GM18498 (cell line): ENCODE data around the gene NEUROD2.

Source experiments
- ATAC-seq: cut with Tn5 transposase; IDR thresholded peaks from one replicate; pipeline ENCODE4 v1.9.1; 2021; ENCODE audit warnings: mild to moderate bottlenecking, moderate library complexity; ENCODE audit not compliant: unreplicated experiment

NEUROD2 gene

GRCh38 chr17:39607851-39608130, at the start of gene NEUROD2:
Gene NEUROD2, minus strand, starts transcription at chr17:39607920. Its CDS starts 1,321 bp downstream, at chr17:39606599.
- ATAC-seq = no peak

GRCh38 chr17:39655105-39655504, 47.4 kb upstream of the NEUROD2 start:
- no peak for ATAC-seq

DNA sequence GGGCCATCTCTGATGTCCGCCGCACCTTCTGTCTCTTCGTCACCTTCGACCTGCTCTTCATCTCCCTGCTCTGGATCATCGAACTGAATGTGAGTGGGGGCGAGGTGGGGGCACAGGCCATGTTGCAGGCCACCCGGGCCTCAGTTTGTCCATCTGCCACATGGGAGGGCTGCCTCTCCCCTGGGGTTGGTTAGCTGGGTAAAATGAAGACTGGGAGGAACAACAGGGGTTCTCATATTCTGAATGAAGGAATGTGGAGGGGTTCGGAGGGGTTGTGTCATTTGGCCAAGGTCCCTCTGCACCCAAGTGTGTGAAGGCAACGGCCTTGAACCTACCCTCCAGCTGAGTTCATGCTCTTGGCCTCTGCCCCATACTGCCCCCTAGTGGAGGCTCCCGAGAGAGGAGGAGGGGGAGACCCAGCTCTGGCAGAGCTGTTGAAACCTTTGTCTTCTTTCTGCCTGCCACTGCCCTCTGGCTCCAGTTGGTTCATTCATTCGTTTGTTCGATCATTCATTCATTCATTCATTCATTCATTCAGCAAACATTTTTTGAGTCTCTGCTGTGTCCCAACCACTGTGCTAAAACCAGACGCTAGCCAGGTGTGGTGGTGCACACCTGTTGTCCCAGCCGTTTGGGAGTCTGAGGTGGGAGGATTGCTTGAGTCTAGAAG, 46.1 kb upstream of the NEUROD2 start:
- ATAC-seq = no peak

GRCh38 chr17:39653316-39653661, 45.6 kb upstream of the NEUROD2 start:
- ATAC-seq = no peak

DNA sequence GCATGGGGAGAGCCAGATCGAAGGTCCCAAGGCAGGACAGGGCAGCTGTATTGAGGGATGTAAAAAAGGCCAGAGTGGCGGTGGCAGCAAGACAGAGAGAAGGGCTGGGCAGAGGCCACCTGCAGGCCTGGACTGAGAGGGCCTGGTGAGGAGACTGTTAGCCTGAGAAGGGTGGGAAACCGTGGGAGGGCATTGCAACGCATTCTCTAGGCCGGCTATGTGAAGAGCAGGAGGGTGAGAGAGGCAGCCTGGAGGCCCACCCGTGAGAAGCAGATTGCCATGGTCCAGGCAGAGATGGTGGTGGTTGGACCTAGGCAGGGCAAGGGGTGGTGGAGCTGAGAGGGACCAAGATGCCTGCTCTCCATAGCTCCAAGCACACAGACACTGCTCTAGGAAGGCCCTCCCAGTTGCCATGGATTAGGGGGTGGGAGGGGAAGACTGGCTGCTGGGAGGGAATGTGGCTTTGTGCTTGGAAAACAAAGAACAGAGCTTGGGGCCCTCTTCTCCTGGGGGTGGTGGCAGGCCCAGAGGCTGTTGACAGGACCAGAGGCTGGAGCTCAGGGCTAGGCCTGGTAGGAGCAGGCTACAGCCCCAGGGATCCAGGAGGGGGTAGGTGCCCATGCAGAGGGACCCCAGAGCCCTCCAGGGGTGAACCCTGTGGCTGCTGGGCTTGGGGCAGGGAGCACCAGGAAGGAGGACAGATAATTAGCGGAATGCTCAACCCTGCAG, 45.0 kb upstream of the NEUROD2 start:
- ATAC-seq = no peak

DNA sequence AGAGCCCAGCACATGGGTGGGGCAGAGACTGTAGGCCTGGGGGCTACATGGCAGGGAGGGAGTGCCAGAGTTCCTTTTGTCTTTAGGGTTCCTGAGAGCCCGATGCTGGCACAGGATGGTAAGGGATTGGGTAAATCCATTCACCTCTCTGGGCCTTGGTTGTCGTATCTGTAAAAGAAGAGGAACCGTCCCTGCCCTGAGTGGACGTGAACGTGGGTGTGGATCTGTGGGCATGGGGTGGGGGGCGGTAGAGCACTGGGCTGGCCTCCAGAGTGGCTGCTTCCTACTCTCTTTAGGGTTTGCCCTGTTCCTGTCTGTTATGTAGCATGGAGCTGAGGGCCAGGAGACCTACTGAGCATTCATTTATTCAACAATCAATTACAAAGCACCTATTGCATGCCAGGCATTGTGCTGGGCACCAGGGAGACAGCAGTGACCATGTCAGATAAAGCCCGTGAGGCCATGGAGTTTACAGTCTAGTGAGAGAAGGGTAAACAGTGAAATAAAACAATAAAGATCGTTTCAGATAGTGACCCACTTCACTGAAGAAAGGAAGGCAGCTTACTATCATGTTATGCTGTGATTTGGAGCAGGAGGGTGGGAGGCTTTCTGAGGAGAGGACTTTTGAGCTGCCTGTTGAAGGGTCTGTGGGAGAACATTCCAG, 44.3 kb upstream of the NEUROD2 start:
- ATAC-seq = no peak

DNA sequence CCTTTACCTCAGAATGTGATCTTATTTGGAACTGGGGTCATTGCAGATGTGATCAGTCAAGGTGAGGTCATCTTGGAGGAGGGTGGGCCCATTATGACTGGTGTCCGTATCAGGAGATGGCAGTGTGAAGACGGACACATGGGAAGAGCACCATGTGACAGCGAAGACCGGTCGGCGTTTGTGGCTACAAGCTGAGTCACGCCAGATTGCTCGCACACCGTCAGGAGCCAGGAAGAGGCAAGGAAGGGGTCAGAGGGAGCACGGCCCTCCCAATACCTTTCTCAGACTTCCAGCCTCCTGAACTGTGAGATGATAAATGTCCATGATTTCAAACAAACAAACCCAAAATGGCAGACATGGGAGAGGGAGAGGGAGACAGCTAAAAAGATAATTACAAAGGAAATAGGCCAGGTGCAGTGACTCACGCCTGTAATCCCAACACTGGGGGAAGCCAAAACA, 42.4 kb upstream of the NEUROD2 start:
- no peak for ATAC-seq

GRCh38 chr17:39648616-39649366, 41.1 kb upstream of the NEUROD2 start:
- no peak for ATAC-seq

GRCh38 chr17:39647256-39647655, 39.5 kb upstream of the NEUROD2 start:
- no peak for ATAC-seq

- no peak for ATAC-seq
These were observed 35.6 kb upstream of the NEUROD2 start for GRCh38 chr17:39643271-39643670.

DNA sequence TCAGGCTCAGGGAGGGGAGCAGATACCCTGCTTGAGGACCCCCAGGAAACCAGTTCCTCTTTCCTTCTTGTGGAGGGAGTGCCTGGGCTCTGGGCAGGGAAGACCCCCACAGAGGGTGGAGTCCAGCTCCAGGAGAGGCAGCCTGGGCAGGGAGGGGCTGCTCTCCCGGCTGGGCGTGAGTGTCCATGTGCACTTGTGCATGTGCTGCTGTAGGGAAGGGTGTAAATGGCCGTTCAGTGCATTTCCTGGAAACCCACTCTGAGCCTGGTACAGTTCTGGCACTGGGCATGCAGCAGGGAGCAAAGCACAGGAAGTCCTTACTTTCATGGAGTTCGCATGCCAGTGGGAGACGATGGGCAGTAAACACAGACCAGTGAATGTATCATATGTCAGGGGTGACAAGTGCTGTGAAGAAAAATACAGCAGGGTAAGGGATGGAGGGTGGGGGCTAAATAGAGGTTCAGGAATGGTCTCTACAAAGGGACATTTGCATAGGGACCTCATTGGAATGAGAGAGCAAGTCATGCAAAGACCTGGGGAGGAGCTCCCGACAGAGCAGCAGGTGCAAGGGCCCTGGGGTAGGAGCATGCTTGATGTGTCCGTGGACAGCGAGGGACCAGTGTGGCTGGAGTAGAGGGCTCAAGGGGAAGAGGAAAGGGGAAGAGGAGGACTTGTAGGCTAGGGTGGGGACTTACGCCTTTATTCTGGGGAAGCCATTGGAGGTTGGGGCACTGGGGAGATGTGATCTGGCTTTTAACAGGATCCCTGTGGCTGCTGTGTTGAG, 34.8 kb upstream of the NEUROD2 start:
- ATAC-seq = no peak

- no peak for ATAC-seq
These were observed 34.2 kb upstream of the NEUROD2 start for GRCh38 chr17:39641883-39642282.

- no peak for ATAC-seq
These were observed 33.4 kb upstream of the NEUROD2 start for GRCh38 chr17:39641097-39641496.

DNA sequence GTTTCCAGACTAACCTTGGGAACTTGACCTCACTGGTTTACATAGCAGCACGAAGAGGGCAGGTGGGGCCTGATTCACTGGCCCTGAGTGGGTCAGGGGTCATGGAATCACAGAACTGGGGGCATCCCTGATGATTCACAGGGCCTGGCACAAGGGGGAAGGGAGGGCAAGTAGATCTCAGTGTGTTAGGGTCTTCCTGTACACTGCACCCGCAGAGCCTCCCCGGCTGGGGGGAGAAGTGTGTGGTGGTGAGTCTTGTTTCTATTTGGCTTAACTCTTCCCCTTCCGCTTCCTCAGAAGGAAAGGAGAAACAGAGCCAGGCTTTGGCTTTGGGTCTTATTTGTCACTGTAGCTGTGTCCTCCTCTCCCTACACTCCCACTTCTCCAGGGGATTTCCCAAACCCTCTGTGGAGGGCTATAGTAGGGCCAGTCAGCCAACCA, 32.9 kb upstream of the NEUROD2 start:
- ATAC-seq = no peak

DNA sequence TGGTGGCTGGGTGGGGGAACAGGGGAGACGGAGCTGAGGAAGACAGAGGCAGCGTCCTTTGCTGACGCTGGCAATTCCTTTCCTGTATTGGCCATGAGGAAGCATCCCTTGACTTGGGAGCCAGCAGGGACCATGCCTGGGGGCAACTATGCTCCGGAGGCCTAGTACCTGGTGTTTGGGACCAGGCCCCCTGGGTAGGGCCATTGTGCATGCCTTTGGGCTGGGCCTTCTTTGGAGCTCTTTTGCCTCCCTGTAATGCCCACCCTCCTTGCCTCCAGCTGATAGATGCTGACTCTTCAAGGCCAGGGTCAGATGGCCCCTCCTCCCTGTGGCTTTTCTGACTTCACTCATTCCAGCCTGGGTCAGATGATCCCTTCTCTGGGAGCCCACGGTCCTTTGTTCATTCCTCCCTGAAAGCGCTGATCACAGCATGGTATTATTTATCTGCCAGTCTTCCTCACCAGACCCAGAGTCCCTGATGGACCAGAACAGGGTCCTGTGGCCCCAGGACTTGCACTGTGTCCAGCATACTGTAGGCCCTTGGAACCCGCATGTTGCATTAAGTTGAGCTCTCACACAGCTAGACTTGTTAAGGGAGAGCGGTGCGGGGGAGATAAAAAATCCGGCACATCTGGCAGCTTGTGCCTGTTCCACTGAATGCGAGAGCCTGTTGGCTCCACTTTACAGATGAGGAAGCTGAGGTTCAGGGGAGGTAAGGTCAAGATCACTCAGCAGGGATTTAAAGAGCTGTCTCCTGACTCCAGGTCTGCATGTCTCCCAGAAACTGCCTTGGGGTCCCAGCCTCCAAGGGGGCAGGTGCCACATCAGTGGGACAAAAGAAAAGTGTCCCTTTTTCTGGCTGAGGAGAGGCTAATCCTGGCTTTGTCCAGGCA, 32.1 kb upstream of the NEUROD2 start:
- no peak for ATAC-seq

- ATAC-seq = no peak
These were observed 31.3 kb upstream of the NEUROD2 start for GRCh38 chr17:39639043-39639442.

DNA sequence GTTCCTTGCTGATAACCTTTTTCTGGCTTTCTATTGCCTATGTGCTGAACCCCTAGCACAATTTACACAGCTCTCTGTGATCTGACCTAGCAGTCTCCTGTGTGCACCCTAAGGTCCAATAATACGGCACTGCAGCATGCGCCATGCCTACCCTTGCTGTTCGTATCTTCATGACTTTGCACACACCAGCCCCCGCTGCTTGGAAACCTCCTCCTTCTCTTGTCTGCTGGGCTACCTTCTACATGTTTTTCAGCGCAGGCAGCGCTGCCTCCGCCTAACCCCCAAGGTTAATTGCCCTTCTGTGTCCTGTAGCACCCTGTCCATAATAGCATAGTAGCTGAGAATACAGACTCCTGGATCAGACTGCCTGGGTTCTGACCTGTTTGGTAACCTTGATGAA, 30.6 kb upstream of the NEUROD2 start:
- no peak for ATAC-seq

GRCh38 chr17:39636927-39637736, 29.4 kb upstream of the NEUROD2 start, which contains the start of gene STARD3:
Gene STARD3, plus strand, starts transcription at chr17:39637144. Its CDS starts 16,388 bp downstream, at chr17:39653532.
- ATAC-seq = peak; percentile 82

DNA sequence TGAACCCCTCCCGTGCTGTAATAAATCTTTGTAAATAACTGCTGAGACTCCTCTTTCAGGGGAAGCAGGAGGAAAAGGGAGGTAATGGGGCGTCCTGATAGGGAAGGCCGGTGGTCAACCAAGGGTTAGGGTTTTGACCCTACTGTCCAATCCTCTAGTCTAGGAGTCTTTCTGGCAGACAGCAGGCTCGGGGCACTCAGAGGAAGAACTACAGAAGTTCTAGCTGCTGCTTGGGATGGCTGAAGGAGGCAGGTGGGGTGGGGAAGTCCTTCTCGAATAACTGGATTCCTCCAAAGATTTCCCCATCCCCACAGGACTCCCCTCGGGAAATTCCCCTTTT, 28.8 kb upstream of the NEUROD2 start:
- ATAC-seq = no peak
